Heart left ventricle (tissue), 16 donors: ENCODE data around the gene TUBB3. TPM values are rescaled to one million over a fixed set of nuclear protein-coding genes. Genes with fewer than 3 reads are reported as not detected.
"Not testable (repeated sequence)": the region's sequence is repeated elsewhere in the genome, so short reads cannot be mapped to it uniquely, and the experiment has no call there.

ENCODE experiments used
- ATAC-seq, 4 donors: fragments of 200-7000 bp; cut with Tn5 transposase; one replicate each; pipeline ENCODE4 v1.9.1; 2020 to 2022; ENCODE audit warnings: moderate library complexity in 4 of 4, mild to moderate bottlenecking in 3 of 4, moderate number of reproducible peaks in 1 of 4
- DNase-seq, 5 donors: peaks; one replicate each; pipeline ENCODE4 v3.0.0-alpha.2; 2020
- H3K27ac ChIP-seq, 12 donors: fragments of 200-600 bp; sonication (generic) in 4 of 12; one replicate each; pipeline versions ENCODE4 v1.5.0 to v1.8.0; 2016 to 2022; ENCODE audit warnings: mild to moderate bottlenecking in 2 of 12
- H3K27me3 ChIP-seq, 9 donors: fragments of 200-600 bp; sonication (generic) in 2 of 9; one replicate each; pipeline versions ENCODE4 v1.5.1 to v1.8.0; 2016 to 2022; ENCODE audit warnings: mild to moderate bottlenecking in 3 of 9
- H3K36me3 ChIP-seq, 9 donors: fragments of 200-600 bp; sonication (generic) in 2 of 9; one replicate each; pipeline versions ENCODE4 v1.5.0 to v1.8.0; 2018 to 2022; ENCODE audit warnings: mild to moderate bottlenecking in 2 of 9
- H3K4me1 ChIP-seq, 12 donors: fragments of 200-600 bp; sonication (generic) in 4 of 12; one replicate each; pipeline versions ENCODE4 v1.5.0 to v1.8.0; 2016 to 2022; ENCODE audit warnings: mild to moderate bottlenecking in 3 of 12
- H3K4me3 ChIP-seq, 12 donors: fragments of 200-600 bp; sonication (generic) in 4 of 12; one replicate each; pipeline versions ENCODE4 v1.5.0 to v1.8.0; 2017 to 2022; ENCODE audit warnings: mild to moderate bottlenecking in 9 of 12, moderate library complexity in 4 of 12
- H3K9me3 ChIP-seq, 12 donors: fragments of 200-600 bp; sonication (generic) in 4 of 12; one replicate each; pipeline versions ENCODE4 v1.5.0 to v1.8.0; 2016 to 2022; ENCODE audit warnings: mild to moderate bottlenecking in 1 of 12
- POLR2A ChIP-seq, 2 donors: fragments of 450-650 bp; IDR thresholded peaks; one replicate each; pipeline ENCODE4 v1.6.1; 2017; ENCODE audit warnings: antibody characterized with exemption in 2 of 2, mild to moderate bottlenecking in 2 of 2, moderate library complexity in 2 of 2
- WGBS, 4 donors: extraction: QIAGEN DNeasy Blood & Tissue Kit in 2 of 4; methylation state at CpG; one replicate each; pipeline versions ENCODE4 v1.1.5 to v1.1.7; 2013 to 2018; 5-methylcytosine and 5-hydroxymethylcytosine counted together
- intact Hi-C, 10 donors: fragments of 100-400 bp; cut with DNase I; formaldehyde crosslinking; loops; one replicate each; pipeline versions ENCODE4 v1.11.1 to v1.14.2; 2022
- polyA plus RNA-seq, 2 donors: library from polyadenylated mRNA; stranded (reverse); fragments of 200-250 nt; gene quantifications; one replicate each; pipeline ENCODE4 v1.2.3, GENCODE V29; 2013
- total RNA-seq, 9 donors: library from RNA; depleted of rRNA in 2 of 9; stranded (reverse); fragments of >200 nt in 2 of 9; fragmentation: NEBNext Ultra II Directional in 3 of 9; extraction: Animal tissue kit (Norgen Biotek cat#: 25700) in 3 of 9; gene quantifications; one replicate each; pipeline versions ENCODE4 v1.1.0 to v1.2.4, GENCODE V29; 2016 to 2023
- TF ChIP-seq, protein P1 (sequence below), 12 donors: fragments of 200-600 bp; sonication (generic) in 4 of 12; IDR thresholded peaks; one replicate each; pipeline versions ENCODE4 v1.5.0 to v1.8.0; 2018 to 2022; ENCODE audit warnings: antibody characterized with exemption in 12 of 12, mild to moderate bottlenecking in 5 of 12
- donor health status: ischemic (EF 13 %, LVEDD 7.1; RV severe dilation, severe dysfunction).
- donor health status: healthy with polysubstance abuse.
- donor health status: DM: no; HTN: yes; CAD: no.
- donor health status: DM: no; HTN: no; CAD: no.
- donor health status: ischemic (EF 25% LVEDD 6.9; RV normal size, moderate dysfunction).
- donor health status: ischemic (EF 25% LVEDD 5.7; RV mildly dilated, moderate dysfunction).
- donor health status: healthy.
- donor health status: DM: yes; HTN: yes; CAD: no.
- donor health status: ischemic (EF 35%, LVEDD 5.7; RV mildly dilated, moderate dysfunction).
- donor health status: nonischemic (EF 11% LVEDD 7.7; RV severe dilation, severe dysfunction).
- donor health status: DM: yes; HTN: yes; CAD: no.
- donor health status: PGD.
- donor health status: ischemic (EF 29% LVEDD 5.4; RV normal size, mild dysfunction).
- donor health status: nonischemic (EF 23%, LVEDD 6.1; RV moderate dilation, normal function).

Gene TUBB3
- total and polyA plus RNA-seq, 11 donors: 0.19 to 18.1 (median 4.1) TPM

DNA sequence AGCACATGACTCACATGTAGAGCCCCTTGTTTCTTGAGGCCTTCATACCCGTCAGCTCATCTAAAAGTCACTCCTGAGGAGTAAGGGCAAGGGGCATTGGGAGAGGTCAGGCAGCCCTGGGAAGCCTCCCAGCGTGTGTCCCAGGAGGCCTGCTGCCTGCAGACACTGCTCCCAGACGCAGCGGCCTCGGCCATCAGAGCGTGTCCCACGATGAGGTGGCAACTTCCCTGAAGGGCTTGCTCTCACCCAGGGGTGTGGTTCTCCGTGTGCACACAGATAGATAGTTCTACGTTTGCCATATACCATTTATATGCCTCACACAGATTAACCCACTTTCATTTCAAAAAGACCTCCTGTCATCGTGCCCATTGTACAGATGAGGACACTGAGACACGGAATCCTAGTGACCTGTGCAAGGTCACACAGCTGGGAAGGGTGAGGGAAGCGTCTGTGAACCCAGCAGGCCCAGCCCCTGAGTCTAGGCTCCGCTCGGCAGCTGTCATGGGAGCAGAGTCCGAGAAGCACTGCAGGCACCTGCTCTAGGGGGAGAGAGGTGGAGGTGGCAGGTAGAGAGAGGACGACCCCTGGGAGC, 8.3 kb downstream of the TUBB3 start:
- no peak for ATAC-seq
- DNase-seq: no peak
- Histone ChIP-seq H3K27ac (no peak overlapping the region), H3K4me3 (no peak overlapping the region), H3K36me3 (no peaks in the 10 kb centered on the region), H3K4me1 (peaks cover 0 to 4% (median 0%) of the 10 kb centered on the region in 12 donors), H3K27me3 (peaks cover 0 to 1% (median 0%) of the 10 kb centered on the region in 9 donors), H3K9me3 (no peaks in the 10 kb centered on the region)
- TF ChIP-seq, protein P1, sequence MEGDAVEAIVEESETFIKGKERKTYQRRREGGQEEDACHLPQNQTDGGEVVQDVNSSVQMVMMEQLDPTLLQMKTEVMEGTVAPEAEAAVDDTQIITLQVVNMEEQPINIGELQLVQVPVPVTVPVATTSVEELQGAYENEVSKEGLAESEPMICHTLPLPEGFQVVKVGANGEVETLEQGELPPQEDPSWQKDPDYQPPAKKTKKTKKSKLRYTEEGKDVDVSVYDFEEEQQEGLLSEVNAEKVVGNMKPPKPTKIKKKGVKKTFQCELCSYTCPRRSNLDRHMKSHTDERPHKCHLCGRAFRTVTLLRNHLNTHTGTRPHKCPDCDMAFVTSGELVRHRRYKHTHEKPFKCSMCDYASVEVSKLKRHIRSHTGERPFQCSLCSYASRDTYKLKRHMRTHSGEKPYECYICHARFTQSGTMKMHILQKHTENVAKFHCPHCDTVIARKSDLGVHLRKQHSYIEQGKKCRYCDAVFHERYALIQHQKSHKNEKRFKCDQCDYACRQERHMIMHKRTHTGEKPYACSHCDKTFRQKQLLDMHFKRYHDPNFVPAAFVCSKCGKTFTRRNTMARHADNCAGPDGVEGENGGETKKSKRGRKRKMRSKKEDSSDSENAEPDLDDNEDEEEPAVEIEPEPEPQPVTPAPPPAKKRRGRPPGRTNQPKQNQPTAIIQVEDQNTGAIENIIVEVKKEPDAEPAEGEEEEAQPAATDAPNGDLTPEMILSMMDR (IDR thresholded peaks at IDR 0.05): no peak
- no peak for TF ChIP-seq POLR2A (IDR thresholded peaks at IDR 0.05)
- intact Hi-C loops: no loop called here
- 86 to 93% (median 89%) methylated on average over 13 to 16 of the region's 16 CpGs for WGBS, 4 donors

DNA sequence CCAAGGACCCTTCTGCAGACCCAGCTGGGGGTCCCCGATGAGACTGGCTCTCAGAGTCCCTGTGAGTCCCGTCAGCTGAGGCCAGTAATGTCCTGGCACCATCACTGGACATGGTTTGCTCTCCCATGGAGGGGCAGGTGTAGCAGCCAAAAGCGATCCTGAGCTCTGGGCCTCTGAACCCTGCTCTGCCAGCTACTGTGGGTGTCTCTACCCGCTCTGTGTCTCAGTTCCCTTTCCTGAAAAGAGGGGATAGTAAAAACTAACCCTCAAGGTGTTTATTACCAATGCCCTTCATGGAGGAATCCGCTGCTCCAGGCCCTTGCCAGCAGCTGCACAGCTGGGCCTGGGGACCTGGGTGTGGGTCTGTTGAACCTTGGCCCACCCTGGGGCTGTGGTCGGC, 8.8 kb downstream of the TUBB3 start:
- ATAC-seq: no peak
- no peaks in the 10 kb centered on the region for H3K36me3 ChIP-seq
- H3K27ac ChIP-seq: no peak overlapping the region
- no peak overlapping the region for H3K4me3 ChIP-seq
- H3K4me1 ChIP-seq: no peaks in the 10 kb centered on the region
- no peak for DNase-seq
- H3K27me3 ChIP-seq: no peaks in the 10 kb centered on the region
- WGBS, 4 donors: 85 to 97% (median 92%) methylated on average over 4 to 6 of the region's 6 CpGs
- no peak for TF ChIP-seq POLR2A (IDR thresholded peaks at IDR 0.05)
- TF ChIP-seq, protein P1 (IDR thresholded peaks at IDR 0.05): no peak
- intact Hi-C loops: no loop called here
- no peaks in the 10 kb centered on the region for H3K9me3 ChIP-seq

DNA sequence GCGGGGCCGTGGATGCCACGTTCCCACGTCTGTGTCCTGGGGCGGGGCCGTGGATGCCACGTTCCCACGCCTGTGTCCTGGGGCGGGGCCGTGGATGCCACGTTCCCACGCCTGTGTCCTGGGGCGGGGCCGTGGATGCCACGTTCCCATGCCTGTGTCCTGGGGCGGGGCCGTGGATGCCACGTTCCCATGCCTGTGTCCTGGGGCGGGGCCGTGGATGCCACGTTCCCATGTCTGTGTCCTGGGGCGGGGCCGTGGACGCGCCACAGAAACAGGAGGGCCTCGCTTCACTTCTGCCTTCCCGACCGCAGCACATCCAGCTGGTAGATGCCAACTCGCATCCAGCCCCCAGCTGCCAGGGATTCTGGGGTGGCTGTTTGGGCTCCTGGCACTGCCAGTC, 10.9 kb downstream of the TUBB3 start:
- DNase-seq, H3K36me3 ChIP-seq, H3K27ac ChIP-seq, H3K9me3 ChIP-seq, H3K27me3 ChIP-seq, H3K4me1 ChIP-seq, intact Hi-C loops, ATAC-seq, H3K4me3 ChIP-seq: not testable (repeated sequence)
- 96 to 100% (median 97%) methylated on average over 1 to 29 of the region's 29 CpGs; no CpG with 5 or more reads in 1 of the 4 donors for WGBS, 4 donors

DNA sequence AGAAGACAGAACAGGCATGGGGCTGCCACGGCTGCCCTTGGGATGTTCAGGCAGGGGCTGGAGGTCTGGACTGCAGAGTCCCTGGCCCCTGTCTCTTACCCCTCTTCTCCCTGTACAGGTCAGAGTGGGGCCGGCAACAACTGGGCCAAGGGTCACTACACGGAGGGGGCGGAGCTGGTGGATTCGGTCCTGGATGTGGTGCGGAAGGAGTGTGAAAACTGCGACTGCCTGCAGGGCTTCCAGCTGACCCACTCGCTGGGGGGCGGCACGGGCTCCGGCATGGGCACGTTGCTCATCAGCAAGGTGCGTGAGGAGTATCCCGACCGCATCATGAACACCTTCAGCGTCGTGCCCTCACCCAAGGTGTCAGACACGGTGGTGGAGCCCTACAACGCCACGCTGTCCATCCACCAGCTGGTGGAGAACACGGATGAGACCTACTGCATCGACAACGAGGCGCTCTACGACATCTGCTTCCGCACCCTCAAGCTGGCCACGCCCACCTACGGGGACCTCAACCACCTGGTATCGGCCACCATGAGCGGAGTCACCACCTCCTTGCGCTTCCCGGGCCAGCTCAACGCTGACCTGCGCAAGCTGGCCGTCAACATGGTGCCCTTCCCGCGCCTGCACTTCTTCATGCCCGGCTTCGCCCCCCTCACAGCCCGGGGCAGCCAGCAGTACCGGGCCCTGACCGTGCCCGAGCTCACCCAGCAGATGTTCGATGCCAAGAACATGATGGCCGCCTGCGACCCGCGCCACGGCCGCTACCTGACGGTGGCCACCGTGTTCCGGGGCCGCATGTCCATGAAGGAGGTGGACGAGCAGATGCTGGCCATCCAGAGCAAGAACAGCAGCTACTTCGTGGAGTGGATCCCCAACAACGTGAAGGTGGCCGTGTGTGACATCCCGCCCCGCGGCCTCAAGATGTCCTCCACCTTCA, 11.7 kb downstream of the TUBB3 start:
- Histone ChIP-seq H3K27me3 (no peaks in the 10 kb centered on the region), H3K4me1 (no peaks in the 10 kb centered on the region), H3K4me3 (no peak overlapping the region), H3K36me3 (no peaks in the 10 kb centered on the region), H3K27ac (no peak overlapping the region), H3K9me3 (no peaks in the 10 kb centered on the region)
- intact Hi-C loops: no loop called here
- 92 to 95% (median 95%) methylated on average over 52 to 61 of the region's 61 CpGs for WGBS, 4 donors
- DNase-seq (peak in 1 of 5 donors; percentile 54), ATAC-seq (no peak)
- TF ChIP-seq, protein P1 (IDR thresholded peaks at IDR 0.05): no peak
- no peak for TF ChIP-seq POLR2A (IDR thresholded peaks at IDR 0.05)

DNA sequence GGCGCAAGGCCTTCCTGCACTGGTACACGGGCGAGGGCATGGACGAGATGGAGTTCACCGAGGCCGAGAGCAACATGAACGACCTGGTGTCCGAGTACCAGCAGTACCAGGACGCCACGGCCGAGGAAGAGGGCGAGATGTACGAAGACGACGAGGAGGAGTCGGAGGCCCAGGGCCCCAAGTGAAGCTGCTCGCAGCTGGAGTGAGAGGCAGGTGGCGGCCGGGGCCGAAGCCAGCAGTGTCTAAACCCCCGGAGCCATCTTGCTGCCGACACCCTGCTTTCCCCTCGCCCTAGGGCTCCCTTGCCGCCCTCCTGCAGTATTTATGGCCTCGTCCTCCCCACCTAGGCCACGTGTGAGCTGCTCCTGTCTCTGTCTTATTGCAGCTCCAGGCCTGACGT, 12.5 kb downstream of the TUBB3 start:
- ATAC-seq, intact Hi-C loops: not testable (repeated sequence)

More for the DNA sequence above, 12.5 kb downstream of the TUBB3 start:
- H3K4me3 ChIP-seq, H3K9me3 ChIP-seq, H3K4me1 ChIP-seq, H3K27me3 ChIP-seq, H3K36me3 ChIP-seq, H3K27ac ChIP-seq: not testable (repeated sequence)
- 92 to 95% (median 93%) methylated on average over 25 to 27 of the region's 27 CpGs for WGBS, 4 donors
- DNase-seq: peak in 1 of 5 donors; percentile 44
